KMS-11 (cell line): ENCODE results near the gene TSC1.

Experiments
- H2AFZ ChIP-seq: fragments of 200-600 bp; sonication (generic); 2 replicates; pipeline ENCODE4 v1.6.1; 2016; ENCODE audit warnings: antibody characterized with exemption, mixed run types, low read depth
- H3K27ac ChIP-seq: fragments of 200-600 bp; sonication (generic); 2 replicates; pipeline ENCODE4 v1.6.1; 2016; ENCODE audit warnings: mild to moderate bottlenecking, mixed run types
- H3K27me3 ChIP-seq: fragments of 200-600 bp; sonication (generic); 2 replicates; pipeline ENCODE4 v1.6.1; 2017; ENCODE audit warnings: mild to moderate bottlenecking, low read depth, mixed run types, moderate library complexity; ENCODE audit not compliant: insufficient read depth
- H3K36me3 ChIP-seq: fragments of 200-600 bp; sonication (generic); 2 replicates; pipeline ENCODE4 v1.6.1; 2017; ENCODE audit warnings: mild to moderate bottlenecking, mixed run types; ENCODE audit not compliant: insufficient read depth
- H3K4me1 ChIP-seq: fragments of 200-600 bp; sonication (generic); 2 replicates; pipeline ENCODE4 v1.6.1; 2016; ENCODE audit warnings: mild to moderate bottlenecking, low read depth, mixed run types; ENCODE audit not compliant: poor library complexity, severe bottlenecking
- H3K4me2 ChIP-seq: fragments of 200-600 bp; sonication (generic); 2 replicates; pipeline ENCODE4 v1.7.0; 2016; ENCODE audit warnings: mild to moderate bottlenecking, mixed run types
- H3K4me3 ChIP-seq: fragments of 200-600 bp; sonication (generic); IDR thresholded peaks from 2 replicates; pipeline ENCODE4 v1.6.1; 2017; ENCODE audit warnings: low read depth, low read length, mixed read lengths; ENCODE audit not compliant: insufficient read depth
- H3K79me2 ChIP-seq: fragments of 200-600 bp; sonication (generic); 2 replicates; pipeline ENCODE4 v1.6.1; 2016; ENCODE audit warnings: low read depth, mixed run types; ENCODE audit not compliant: insufficient read depth
- H3K9ac ChIP-seq: fragments of 200-600 bp; sonication (generic); 2 replicates; pipeline ENCODE4 v1.6.1; 2016; ENCODE audit warnings: mild to moderate bottlenecking, mixed run types
- H4K20me1 ChIP-seq: fragments of 200-600 bp; sonication (generic); 2 replicates; pipeline ENCODE4 v1.6.1; 2016; ENCODE audit warnings: mild to moderate bottlenecking, mixed run types; ENCODE audit not compliant: insufficient read depth
- CTCF ChIP-seq: fragments of 200-600 bp; sonication (generic); conservative IDR thresholded peaks from 2 replicates; pipeline ENCODE4 v1.6.1; 2017; ENCODE audit warnings: low read depth, mild to moderate bottlenecking, antibody characterized with exemption, low read length, moderate library complexity, mixed read lengths

TSC1 gene

GRCh38 chr9:132876849-132877248 lies 67.6 kb downstream of the TSC1 start:
- Histone ChIP-seq H4K20me1 (no peaks in the 10 kb centered on the region), H3K79me2 (no peaks in the 10 kb centered on the region), H3K27me3 (peaks cover 28% of the 10 kb centered on the region), H3K4me2 (no peak overlapping the region), H3K27ac (no peak overlapping the region), H3K9ac (no peak overlapping the region), H3K4me3 (no peak overlapping the region), H3K4me1 (no peaks in the 10 kb centered on the region), H2AFZ (no peak overlapping the region; the same call in 1 of the 2 replicates), H3K36me3 (no peaks in the 10 kb centered on the region)
- TF ChIP-seq CTCF = no peak

DNA sequence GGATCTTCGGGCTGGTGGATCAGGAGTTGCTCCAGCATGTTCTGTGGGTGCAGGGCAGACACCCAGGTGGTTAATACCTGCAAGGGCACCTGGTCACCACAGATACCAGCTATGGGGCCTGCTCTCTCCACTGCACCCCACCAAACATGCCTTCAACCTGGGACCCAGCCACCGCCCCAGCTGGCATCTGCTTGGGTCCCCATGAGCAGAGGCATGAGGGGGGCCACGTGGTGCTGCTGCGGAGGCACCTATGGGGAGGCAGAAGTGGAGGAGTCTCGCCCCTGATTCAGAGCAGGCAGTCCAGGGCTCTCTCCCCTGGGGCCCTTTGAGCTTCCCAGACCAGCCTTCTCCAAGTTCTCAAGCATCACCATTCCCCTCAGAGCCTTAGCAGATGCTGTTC lies 69.3 kb downstream of the TSC1 start:
- Histone ChIP-seq H3K36me3 (no peaks in the 10 kb centered on the region), H3K4me3 (no peak overlapping the region)

DNA sequence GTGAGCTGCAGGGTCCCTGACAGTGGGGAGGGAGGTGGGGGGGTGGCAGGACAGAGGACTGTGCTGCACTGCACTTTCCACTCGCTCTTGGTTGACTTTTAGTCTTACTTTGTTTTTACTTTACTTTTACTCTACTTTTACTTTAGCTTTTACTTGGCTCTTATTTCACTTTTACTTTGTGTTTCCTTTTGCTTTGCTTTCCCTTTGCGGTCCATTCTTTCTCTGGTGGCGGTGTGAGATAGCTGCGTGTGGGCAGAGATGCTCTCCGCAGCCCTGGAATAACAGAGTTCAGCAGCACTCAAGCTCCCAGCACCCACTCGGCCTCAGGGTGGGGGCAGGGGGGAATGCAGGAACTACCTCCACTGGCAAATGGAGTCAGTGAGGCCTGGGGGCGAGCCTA lies 71.0 kb downstream of the TSC1 start:
- no peak overlapping the region for H3K4me2 ChIP-seq
- H3K4me1 ChIP-seq = no peaks in the 10 kb centered on the region
- no peaks in the 10 kb centered on the region for H3K36me3 ChIP-seq
- H3K27me3 ChIP-seq = peaks cover 49% of the 10 kb centered on the region
- H3K27ac ChIP-seq = no peak overlapping the region
- no peak overlapping the region for H3K4me3 ChIP-seq
- no peak overlapping the region for H3K9ac ChIP-seq
- no peak for TF ChIP-seq CTCF
- H4K20me1 ChIP-seq = no peaks in the 10 kb centered on the region
- no peaks in the 10 kb centered on the region for H3K79me2 ChIP-seq
- H2AFZ ChIP-seq = no peak overlapping the region

More for the DNA sequence above, 69.3 kb downstream of the TSC1 start:
- Histone ChIP-seq H2AFZ (no peak overlapping the region), H3K27ac (no peak overlapping the region), H3K9ac (no peak overlapping the region), H3K4me1 (no peaks in the 10 kb centered on the region), H3K4me2 (no peak overlapping the region), H4K20me1 (no peaks in the 10 kb centered on the region), H3K79me2 (no peaks in the 10 kb centered on the region), H3K27me3 (peaks cover 45% of the 10 kb centered on the region)
- no peak for TF ChIP-seq CTCF

DNA sequence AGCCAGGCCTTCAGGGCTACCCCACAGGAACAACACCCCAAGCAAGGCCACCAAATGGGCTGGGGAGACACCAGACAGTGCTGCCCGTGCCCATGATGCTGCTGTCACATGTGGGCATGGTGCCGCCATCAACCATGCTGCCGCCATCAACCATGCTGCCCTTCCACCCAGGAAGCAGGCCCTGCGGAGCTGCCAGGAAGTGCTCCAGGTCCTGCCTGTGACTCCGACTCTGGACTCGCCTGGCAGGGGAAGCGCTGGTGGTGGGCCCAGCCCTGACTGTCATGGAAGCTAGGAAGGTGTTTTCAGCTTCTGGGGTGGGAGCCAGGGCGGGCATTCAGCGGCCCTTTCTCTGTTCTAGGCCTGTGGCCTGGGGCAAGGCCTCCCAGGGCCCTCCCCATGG lies 75.2 kb downstream of the TSC1 start:
- H3K27ac ChIP-seq = no peak overlapping the region
- H4K20me1 ChIP-seq = no peaks in the 10 kb centered on the region
- H3K9ac ChIP-seq = no peak overlapping the region
- H3K36me3 ChIP-seq = no peaks in the 10 kb centered on the region
- no peak overlapping the region for H2AFZ ChIP-seq
- no peaks in the 10 kb centered on the region for H3K79me2 ChIP-seq
- H3K4me3 ChIP-seq = no peak overlapping the region
- no peak for TF ChIP-seq CTCF
- H3K27me3 ChIP-seq = peaks cover 37% of the 10 kb centered on the region
- no peaks in the 10 kb centered on the region for H3K4me1 ChIP-seq
- no peak overlapping the region for H3K4me2 ChIP-seq

GRCh38 chr9:132866898-132867297 lies 77.5 kb downstream of the TSC1 start:
- no peaks in the 10 kb centered on the region for H4K20me1 ChIP-seq
- no peak overlapping the region for H3K4me3 ChIP-seq
- TF ChIP-seq CTCF = no peak
- H3K79me2 ChIP-seq = no peaks in the 10 kb centered on the region
- no peaks in the 10 kb centered on the region for H3K36me3 ChIP-seq
- no peak overlapping the region for H3K4me2 ChIP-seq
- H3K4me1 ChIP-seq = no peaks in the 10 kb centered on the region
- peaks cover 27% of the 10 kb centered on the region for H3K27me3 ChIP-seq
- H3K27ac ChIP-seq = no peak overlapping the region
- H3K9ac ChIP-seq = no peak overlapping the region
- no peak overlapping the region for H2AFZ ChIP-seq
